GM18520 (cell line): ENCODE results near the gene TMEM42.
A peak's percentile ranks its signal among the peaks of the same experiment; 100 is the strongest.
"Not testable (repeated sequence)": the region's sequence is repeated elsewhere in the genome, so short reads cannot be mapped to it uniquely, and the experiment has no call there.

ENCODE experiments used
- ATAC-seq: cut with Tn5 transposase; IDR thresholded peaks from one replicate; pipeline ENCODE4 v1.9.1; 2021; ENCODE audit not compliant: unreplicated experiment

TMEM42 gene

GRCh38 chr3:44861412-44862225 lies at the start of gene TMEM42:
TSS of gene TMEM42 (plus strand) at chr3:44861912. CDS start at chr3:44861925, 13 bp downstream.
- peak; percentile 93 for ATAC-seq

- ATAC-seq: no peak
These were observed 47.0 kb upstream of the TMEM42 start for GRCh38 chr3:44814751-44815150.

- ATAC-seq: not testable (repeated sequence)
These were observed 45.4 kb upstream of the TMEM42 start for GRCh38 chr3:44816334-44816733.

- not testable (repeated sequence) for ATAC-seq
These were observed 40.5 kb upstream of the TMEM42 start for GRCh38 chr3:44821206-44821605.

- no peak for ATAC-seq
These were observed 36.3 kb upstream of the TMEM42 start for GRCh38 chr3:44825264-44825925.

- ATAC-seq: no peak
These were observed 34.5 kb upstream of the TMEM42 start for GRCh38 chr3:44827196-44827595.

- no peak for ATAC-seq
These were observed 30.5 kb upstream of the TMEM42 start for GRCh38 chr3:44831232-44831631.

GRCh38 chr3:44832032-44832431 lies 29.7 kb upstream of the TMEM42 start:
- no peak for ATAC-seq

- ATAC-seq: no peak
These were observed 28.7 kb upstream of the TMEM42 start for GRCh38 chr3:44832965-44833364.

- ATAC-seq: no peak
These were observed 28.3 kb upstream of the TMEM42 start for GRCh38 chr3:44833394-44833793.

GRCh38 chr3:44835684-44836083 lies 26.0 kb upstream of the TMEM42 start:
- no peak for ATAC-seq

GRCh38 chr3:44842376-44842775 lies 19.3 kb upstream of the TMEM42 start:
- ATAC-seq: no peak

- ATAC-seq: no peak
These were observed 15.9 kb upstream of the TMEM42 start for GRCh38 chr3:44845528-44846520.

- no peak for ATAC-seq
These were observed 13.1 kb upstream of the TMEM42 start for GRCh38 chr3:44848634-44849033.

GRCh38 chr3:44856663-44857062 lies 5.0 kb upstream of the TMEM42 start:
- ATAC-seq: not testable (repeated sequence)

- ATAC-seq: no peak
These were observed 1.6 kb upstream of the TMEM42 start for GRCh38 chr3:44860117-44860516.

- ATAC-seq: peak; percentile 21
These were observed 520 bp downstream of the TMEM42 start for GRCh38 chr3:44862226-44862637.

- ATAC-seq: no peak
These were observed 3.7 kb downstream of the TMEM42 start for GRCh38 chr3:44865272-44866035.

- no peak for ATAC-seq
These were observed 5.9 kb downstream of the TMEM42 start for GRCh38 chr3:44867421-44868111.
